HepG2 (cell line): ENCODE measurements around the gene STIP1. TPM values are rescaled to one million over a fixed set of nuclear protein-coding genes. Genes with fewer than 3 reads are reported as not detected.

Experiments
- E2F1 ChIP-seq: sonication (generic); formaldehyde crosslinking; IDR thresholded peaks from 2 replicates; pipeline ENCODE4 v1.5.0; 2020; ENCODE audit warnings: missing genetic modification reagents
- ELF4 ChIP-seq: sonication (generic); formaldehyde crosslinking; IDR thresholded peaks from 2 replicates; pipeline ENCODE4 v1.5.0; 2020; ENCODE audit warnings: missing genetic modification reagents, mild to moderate bottlenecking, moderate library complexity, borderline replicate concordance
- HDAC2 ChIP-seq: sonication (generic); formaldehyde crosslinking; IDR thresholded peaks from 2 replicates; pipeline ENCODE4 v1.4.0; 2020; ENCODE audit warnings: missing genetic modification reagents
- HIVEP1 ChIP-seq: sonication (generic); formaldehyde crosslinking; IDR thresholded peaks from 2 replicates; pipeline ENCODE4 v1.4.0; 2020; ENCODE audit warnings: mild to moderate bottlenecking, missing genetic modification reagents
- KMT2A ChIP-seq: sonication (generic); formaldehyde crosslinking; IDR thresholded peaks from 2 replicates; pipeline ENCODE4 v1.4.0; 2020; ENCODE audit warnings: missing genetic modification reagents
- MYPOP ChIP-seq: sonication (generic); formaldehyde crosslinking; IDR thresholded peaks from 2 replicates; pipeline ENCODE4 v1.8.1; 2023; ENCODE audit warnings: mild to moderate bottlenecking, moderate library complexity, missing genetic modification reagents
- NFIB ChIP-seq: sonication (generic); formaldehyde crosslinking; IDR thresholded peaks from 2 replicates; pipeline ENCODE4 v1.9.0; 2021; ENCODE audit warnings: missing genetic modification reagents, mild to moderate bottlenecking, borderline replicate concordance
- NFYB ChIP-seq: sonication (generic); formaldehyde crosslinking; IDR thresholded peaks from 2 replicates; pipeline ENCODE4 v1.4.0; 2020; ENCODE audit warnings: missing genetic modification reagents
- NR0B2 ChIP-seq: sonication (generic); formaldehyde crosslinking; IDR thresholded peaks from 2 replicates; pipeline ENCODE4 v1.4.0; 2020; ENCODE audit warnings: mild to moderate bottlenecking, missing genetic modification reagents
- NR2F6 ChIP-seq, 2 experiments: IDR thresholded peaks; 2 replicates each; pipeline ENCODE4 v1.6.1; 2016; ENCODE audit warnings: antibody characterized with exemption in 1 of 2, mild to moderate bottlenecking in 1 of 2
- PHB2 ChIP-seq: fragments of 450-650 bp; IDR thresholded peaks from 2 replicates; pipeline ENCODE4 v1.6.1; 2018; ENCODE audit not compliant: partially characterized antibody
- REXO4 ChIP-seq: sonication (generic); formaldehyde crosslinking; IDR thresholded peaks from 2 replicates; pipeline ENCODE4 v1.8.0; 2022; ENCODE audit warnings: missing genetic modification reagents, mild to moderate bottlenecking, borderline replicate concordance
- TFAP4 ChIP-seq: sonication (generic); IDR thresholded peaks from 2 replicates; pipeline ENCODE4 v1.6.1; 2016; ENCODE audit warnings: low read depth, borderline replicate concordance
- ZBTB38 ChIP-seq: sonication (generic); formaldehyde crosslinking; IDR thresholded peaks from 2 replicates; pipeline ENCODE4 v1.5.1; 2020; ENCODE audit warnings: mild to moderate bottlenecking, missing genetic modification reagents
- ZNF280B ChIP-seq: sonication (generic); formaldehyde crosslinking; IDR thresholded peaks from 2 replicates; pipeline ENCODE4 v1.5.0; 2020; ENCODE audit warnings: missing genetic modification reagents, mild to moderate bottlenecking, borderline replicate concordance
- ZNF430 ChIP-seq: sonication (generic); formaldehyde crosslinking; IDR thresholded peaks from 2 replicates; pipeline ENCODE4 v1.9.0; 2021; ENCODE audit warnings: mild to moderate bottlenecking, missing genetic modification reagents
- ZNF441 ChIP-seq: sonication (generic); formaldehyde crosslinking; IDR thresholded peaks from 2 replicates; pipeline ENCODE4 v1.7.0; 2021; ENCODE audit warnings: missing genetic modification reagents, borderline replicate concordance
- ZNF616 ChIP-seq: sonication (generic); formaldehyde crosslinking; IDR thresholded peaks from 2 replicates; pipeline ENCODE4 v1.5.0; 2020; ENCODE audit warnings: low read depth, mild to moderate bottlenecking, missing genetic modification reagents
- ZNF644 ChIP-seq: IDR thresholded peaks from 2 replicates; pipeline ENCODE4 v1.6.1; 2016; ENCODE audit warnings: low read depth
- ZNF747 ChIP-seq: sonication (generic); formaldehyde crosslinking; IDR thresholded peaks from 2 replicates; pipeline ENCODE4 v1.8.1; 2023; ENCODE audit warnings: missing genetic modification reagents, mild to moderate bottlenecking, borderline replicate concordance
- ZNF83 ChIP-seq: sonication (generic); formaldehyde crosslinking; IDR thresholded peaks from 2 replicates; pipeline ENCODE4 v1.4.0; 2020; ENCODE audit warnings: missing genetic modification reagents, mild to moderate bottlenecking, borderline replicate concordance
- ZSCAN25 ChIP-seq: sonication (generic); formaldehyde crosslinking; IDR thresholded peaks from 2 replicates; pipeline ENCODE4 v1.8.0; 2022; ENCODE audit warnings: mild to moderate bottlenecking, missing genetic modification reagents
- polyA plus RNA-seq, 8 experiments: library from polyadenylated mRNA; depleted of rRNA in 3 of 8; stranded (reverse) in 7 of 8; unstranded in 1 of 8; fragments of >200 nt; fragmentation: Illumina TruSeq in 4 of 8; extraction: Trizol in 4 of 8; gene quantifications; 2 replicates each; pipeline versions ENCODE4 v1.2.1 to v1.2.3, GENCODE V29; 2011 to 2016; ENCODE audit warnings: low read depth in 4 of 8, missing spikeins in 1 of 8, mixed read lengths in 1 of 8; ENCODE audit not compliant: insufficient read depth in 1 of 8
- total RNA-seq, 5 experiments: library from RNA; depleted of rRNA; stranded (reverse); fragments of >200 nt; fragmentation: Illumina TruSeq; extraction: Trizol; gene quantifications; 2 replicates each; pipeline ENCODE4 v1.2.3, GENCODE V29; 2016; ENCODE audit warnings: low read depth in 1 of 5

The STIP1 gene
- total and polyA plus RNA-seq, 2 of the 13 experiments (the other 11 are each of a cell fraction or from before 2014, with no cell fraction given) = 81.1 to 217 TPM

- no peak for TF ChIP-seq NFYB (CRISPR knock-in tag)
- no peak for TF ChIP-seq KMT2A
- TF ChIP-seq ZNF441 (CRISPR knock-in tag) = no peak
- no peak for TF ChIP-seq NR2F6 (IDR thresholded peaks at IDR 0.05)
- peak; percentile 40; the same call in 1 of the 2 replicates for TF ChIP-seq NR2F6 (CRISPR knock-in tag; IDR thresholded peaks at IDR 0.05)
- TF ChIP-seq ZNF644 (CRISPR knock-in tag) = no peak
- no peak for TF ChIP-seq MYPOP (CRISPR knock-in tag)
- TF ChIP-seq REXO4 = no peak
- TF ChIP-seq ZNF280B (CRISPR knock-in tag) = 0 out of 2 replicates have a peak, but pooled peaks have one; percentile 35
- TF ChIP-seq ZNF747 = no peak
- TF ChIP-seq HIVEP1 = 0 out of 2 replicates have a peak, but pooled peaks have one; percentile 15
- no peak for TF ChIP-seq PHB2
- no peak for TF ChIP-seq ZNF430 (CRISPR knock-in tag)
- TF ChIP-seq NFIB (CRISPR knock-in tag) = no peak
- TF ChIP-seq E2F1 (CRISPR knock-in tag) = no peak
- TF ChIP-seq TFAP4 = no peak
- TF ChIP-seq ZNF616 (CRISPR knock-in tag) = no peak
- no peak for TF ChIP-seq ZNF83
- TF ChIP-seq ZSCAN25 (CRISPR knock-in tag) = peak; percentile 36; the same call in 1 of the 2 replicates
- TF ChIP-seq ELF4 (CRISPR knock-in tag) = no peak
- peak; percentile 70; the same call in 1 of the 2 replicates for TF ChIP-seq NR0B2
- TF ChIP-seq ZBTB38 = peak; percentile 92
- TF ChIP-seq HDAC2 (CRISPR knock-in tag) = no peak
Observed at GRCh38 chr11:64164392-64165312, 21.3 kb upstream of the STIP1 start (continued).
